Stimulated activated CD4-positive, alpha-beta T cell treated with anti-CD3 and anti-CD28 coated beads, Interleukin-4, amount 100 ng/mL, for 4 hours (primary cell): Measurements from ENCODE around the gene ZNF483.
A peak's percentile ranks its signal among the peaks of the same experiment; 100 is the strongest.
"Not testable (repeated sequence)": the region's sequence is repeated elsewhere in the genome, so short reads cannot be mapped to it uniquely, and the experiment has no call there.

Source experiments
- DNase-seq, 2 experiments: peaks; one replicate each; pipeline ENCODE4 v3.0.0-alpha.2; 2020

The ZNF483 gene

GRCh38 chr9:111613436-111614040, 88.6 kb downstream of the ZNF483 start:
- DNase-seq, result no peak

- DNase-seq, result no peak
These were observed 90.9 kb downstream of the ZNF483 start for GRCh38 chr9:111615928-111616327.

- DNase-seq, result not testable (repeated sequence)
These were observed 92.4 kb downstream of the ZNF483 start for GRCh38 chr9:111617349-111617748.

GRCh38 chr9:111621895-111622480, 97.0 kb downstream of the ZNF483 start:
- peak in 1 of 2 experiments; percentile 28 for DNase-seq

- DNase-seq, result no peak
These were observed 97.6 kb downstream of the ZNF483 start for GRCh38 chr9:111622626-111623025.
